Activated CD8-positive, alpha-beta T cell treated with anti-CD3 and anti-CD28 coated beads for 36 hours (primary cell): ENCODE data around the gene RIPOR1. TPM values are rescaled to one million over a fixed set of nuclear protein-coding genes. Genes with fewer than 3 reads are reported as not detected.
"Not testable (repeated sequence)": the region's sequence is repeated elsewhere in the genome, so short reads cannot be mapped to it uniquely, and the experiment has no call there.

Experiments
- ATAC-seq: fragments of 200-7000 bp; cut with Tn5 transposase; one replicate; pipeline ENCODE4 v1.10.0; 2021; ENCODE audit warnings: mild to moderate bottlenecking, moderate library complexity
- CTCF ChIA-PET: fragments of 350-600 bp; sonication (Branson Sonifier 250); formaldehyde crosslinking; loops from one replicate; lab custom pipeline; 2021; ENCODE audit warnings: antibody characterized with exemption; lab: Charles Lee
- POLR2A ChIA-PET: fragments of 350-600 bp; sonication (Branson Sonifier 250); formaldehyde crosslinking; loops from one replicate; lab custom pipeline; 2021; ENCODE audit warnings: antibody characterized with exemption; lab: Charles Lee
- DNase-seq: peaks from one replicate; pipeline ENCODE4 v3.0.0-alpha.2; 2020
- H3K27ac Mint-ChIP-seq: one replicate; pipeline ENCODE4 v1.8.0; 2021; ENCODE audit warnings: mild to moderate bottlenecking, mixed read lengths
- H3K27me3 Mint-ChIP-seq: one replicate; pipeline ENCODE4 v1.8.0; 2021; ENCODE audit warnings: mixed read lengths
- H3K36me3 Mint-ChIP-seq: one replicate; pipeline ENCODE4 v1.8.0; 2021; ENCODE audit warnings: low read depth, mixed read lengths
- H3K4me1 Mint-ChIP-seq: one replicate; pipeline ENCODE4 v1.8.0; 2021; ENCODE audit warnings: low read depth, mixed read lengths
- H3K4me3 Mint-ChIP-seq: one replicate; pipeline ENCODE4 v1.8.0; 2021; ENCODE audit warnings: mild to moderate bottlenecking, moderate library complexity, mixed read lengths
- H3K9me3 Mint-ChIP-seq: one replicate; pipeline ENCODE4 v1.8.0; 2021; ENCODE audit warnings: mixed read lengths
- CTCF ChIP-seq: fragments of 200-600 bp; IDR thresholded peaks from one replicate; pipeline ENCODE4 v1.8.0; 2022; ENCODE audit warnings: antibody characterized with exemption, mild to moderate bottlenecking
- intact Hi-C: fragments of 100-400 bp; cut with micrococcal nuclease; formaldehyde crosslinking; loops from one replicate; pipeline ENCODE4 v1.10.0; 2022
- total RNA-seq, 2 experiments: library from RNA; stranded (reverse); gene quantifications; one replicate each; pipeline ENCODE4 v1.2.3, GENCODE V29; 2021

The RIPOR1 gene
- total RNA-seq, 2 experiments from 2014 or later = 15.7 to 20.0 TPM

- Mint-ChIP-seq H3K36me3 (peaks cover 10% of the 10 kb centered on the region), H3K4me1 (peaks cover 25% of the 10 kb centered on the region), H3K9me3 (no peaks in the 10 kb centered on the region), H3K27ac (peak overlapping the region; percentile 99), H3K4me3 (peak overlapping the region; percentile 93), H3K27me3 (no peaks in the 10 kb centered on the region)
- TF ChIP-seq CTCF = no peak
- intact Hi-C loops = no loop called here
- DNase-seq (peak; percentile 26), ATAC-seq (no peak)
- CTCF ChIA-PET = interaction anchor here (1.0 to 4.9 kb wide), 13 partner anchors 9 to 187 kb away, joined by 3 to 60 read pairs (median 8); partner anchors contain the start of genes C16orf86, CARMIL2 and ENKD1
- POLR2A ChIA-PET = interaction anchor here (0.5 to 3.3 kb wide), 7 partner anchors 21 to 186 kb away, joined by 3 to 9 read pairs (median 3); partner anchors contain the start of gene ACD
These were observed 46.2 kb upstream of the RIPOR1 start for GRCh38 chr16:67482233-67482924.

GRCh38 chr16:67483150-67483549 is 45.5 kb upstream of the RIPOR1 start, which contains the start of gene AGRP:
AGRP (minus strand) TSS chr16:67483547; CDS start chr16:67483398, 149 bp downstream.
- intact Hi-C loops = no loop called here
- Mint-ChIP-seq H3K36me3 (peaks cover 10% of the 10 kb centered on the region), H3K4me3 (peak within 1 kb of the TSS; percentile 93), H3K27ac (peak within 1 kb of the TSS; percentile 99), H3K9me3 (no peaks in the 10 kb centered on the region), H3K27me3 (no peaks in the 10 kb centered on the region), H3K4me1 (peaks cover 20% of the 10 kb centered on the region)
- TF ChIP-seq CTCF = no peak
- ATAC-seq = no peak
- DNase-seq = no peak
- CTCF ChIA-PET = interaction anchor here (4.9 kb wide), 1 partner anchor 38 kb away, joined by 60 read pairs; no protein-coding TSS in a partner anchor
- POLR2A ChIA-PET = interaction anchor here (1.3 to 1.4 kb wide), 2 partner anchors 22 to 52 kb away, joined by 3 read pairs; no protein-coding TSS in a partner anchor

- DNase-seq = no peak
- H3K27me3 Mint-ChIP-seq = no peaks in the 10 kb centered on the region
- H3K27ac Mint-ChIP-seq = no peak overlapping the region
- ChIA-PET POLR2A (interaction anchor here (1.3 to 1.4 kb wide), 2 partner anchors 23 to 51 kb away, joined by 3 read pairs; no protein-coding TSS in a partner anchor), CTCF (interaction anchor here (1.2 to 5.7 kb wide), 4 partner anchors 10 to 37 kb away, joined by 3 to 60 read pairs (median 24); no protein-coding TSS in a partner anchor)
- no peak for TF ChIP-seq CTCF
- peaks cover 17% of the 10 kb centered on the region for H3K4me1 Mint-ChIP-seq
- no peaks in the 10 kb centered on the region for H3K9me3 Mint-ChIP-seq
- intact Hi-C loops = no loop called here
- peaks cover 10% of the 10 kb centered on the region for H3K36me3 Mint-ChIP-seq
- no peak overlapping the region for H3K4me3 Mint-ChIP-seq
- no peak for ATAC-seq
These were observed 44.7 kb upstream of the RIPOR1 start for GRCh38 chr16:67483731-67484525.

GRCh38 chr16:67486805-67487204 is 41.8 kb upstream of the RIPOR1 start:
- no peak overlapping the region for H3K4me3 Mint-ChIP-seq
- ChIA-PET POLR2A (no interaction called here), CTCF (interaction anchor here (5.7 to 8.1 kb wide), 2 partner anchors 28 to 35 kb away, joined by 33 to 142 read pairs; no protein-coding TSS in a partner anchor)
- no peaks in the 10 kb centered on the region for H3K27me3 Mint-ChIP-seq
- peaks cover 14% of the 10 kb centered on the region for H3K4me1 Mint-ChIP-seq
- H3K27ac Mint-ChIP-seq = no peak overlapping the region
- TF ChIP-seq CTCF = no peak
- no peak for DNase-seq
- peaks cover 11% of the 10 kb centered on the region for H3K36me3 Mint-ChIP-seq
- intact Hi-C loops = no loop called here
- ATAC-seq = no peak
- H3K9me3 Mint-ChIP-seq = no peaks in the 10 kb centered on the region

- intact Hi-C loops, POLR2A ChIA-PET: not testable (repeated sequence)
These were observed 41.1 kb upstream of the RIPOR1 start for GRCh38 chr16:67487561-67487960.

More at GRCh38 chr16:67487561-67487960, 41.1 kb upstream of the RIPOR1 start:
- not testable (repeated sequence) for H3K9me3 Mint-ChIP-seq, ATAC-seq, H3K36me3 Mint-ChIP-seq, DNase-seq, H3K4me3 Mint-ChIP-seq, H3K27me3 Mint-ChIP-seq, H3K27ac Mint-ChIP-seq
- H3K4me1 Mint-ChIP-seq = peaks cover 11% of the 10 kb centered on the region
- CTCF ChIA-PET = interaction anchor here (5.7 to 8.1 kb wide), 2 partner anchors 27 to 34 kb away, joined by 33 to 142 read pairs; no protein-coding TSS in a partner anchor
